HFF-Myc (cell line): Measurements from ENCODE around the gene ATG10.
"Not testable (repeated sequence)": the region's sequence is repeated elsewhere in the genome, so short reads cannot be mapped to it uniquely, and the experiment has no call there.

ENCODE experiments used
- DNase-seq: peaks from one replicate; pipeline ENCODE4 v3.0.0-alpha.2; 2011; ENCODE audit warnings: low read depth; ENCODE audit errors: extremely low read depth
- H3K4me3 ChIP-seq: replicated peaks from 2 replicates; pipeline ENCODE4 v1.5.1; 2011; ENCODE audit warnings: low read depth, mild to moderate bottlenecking, control low read depth, low read length
- TF ChIP-seq, protein P1 (sequence below): IDR thresholded peaks from 2 replicates; pipeline ENCODE4 v1.5.1; 2012; ENCODE audit warnings: mild to moderate bottlenecking, low read depth, low read length, control low read depth; ENCODE audit errors: missing control alignments

ATG10 gene

DNA sequence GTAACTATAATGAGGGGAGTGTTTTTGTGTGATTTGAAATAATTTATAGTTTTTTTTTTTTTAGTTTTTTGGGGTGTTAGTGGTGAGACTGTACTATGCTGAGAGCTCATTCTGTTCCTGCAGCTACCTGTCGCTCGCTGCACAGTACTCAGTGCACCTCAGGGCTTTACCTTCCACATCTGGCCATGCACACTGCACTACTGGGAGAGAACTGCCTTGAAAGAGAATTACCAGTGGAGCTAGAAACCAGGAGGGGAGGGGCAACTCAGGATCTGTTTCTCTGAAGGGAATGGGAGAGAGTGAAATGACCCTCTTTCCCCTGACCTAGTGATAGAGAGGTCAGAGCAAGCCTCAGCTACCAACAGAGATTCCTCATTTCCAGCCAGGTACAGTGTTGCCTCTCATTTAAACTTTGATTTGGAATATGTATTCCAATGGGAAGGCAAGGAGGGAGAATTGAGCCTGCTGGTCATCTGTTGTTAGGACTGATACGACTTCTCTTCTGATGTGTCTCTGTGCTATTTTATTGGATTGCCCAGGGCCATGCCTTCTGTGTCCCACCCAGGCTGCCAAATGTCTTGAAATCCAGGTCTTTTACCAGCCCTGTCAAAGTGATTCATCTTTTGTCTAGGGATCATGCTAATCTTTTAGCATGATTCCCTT is 8.9 kb downstream of the ATG10 start:
- H3K4me3 ChIP-seq = no peak overlapping the region
- TF ChIP-seq, protein P1, sequence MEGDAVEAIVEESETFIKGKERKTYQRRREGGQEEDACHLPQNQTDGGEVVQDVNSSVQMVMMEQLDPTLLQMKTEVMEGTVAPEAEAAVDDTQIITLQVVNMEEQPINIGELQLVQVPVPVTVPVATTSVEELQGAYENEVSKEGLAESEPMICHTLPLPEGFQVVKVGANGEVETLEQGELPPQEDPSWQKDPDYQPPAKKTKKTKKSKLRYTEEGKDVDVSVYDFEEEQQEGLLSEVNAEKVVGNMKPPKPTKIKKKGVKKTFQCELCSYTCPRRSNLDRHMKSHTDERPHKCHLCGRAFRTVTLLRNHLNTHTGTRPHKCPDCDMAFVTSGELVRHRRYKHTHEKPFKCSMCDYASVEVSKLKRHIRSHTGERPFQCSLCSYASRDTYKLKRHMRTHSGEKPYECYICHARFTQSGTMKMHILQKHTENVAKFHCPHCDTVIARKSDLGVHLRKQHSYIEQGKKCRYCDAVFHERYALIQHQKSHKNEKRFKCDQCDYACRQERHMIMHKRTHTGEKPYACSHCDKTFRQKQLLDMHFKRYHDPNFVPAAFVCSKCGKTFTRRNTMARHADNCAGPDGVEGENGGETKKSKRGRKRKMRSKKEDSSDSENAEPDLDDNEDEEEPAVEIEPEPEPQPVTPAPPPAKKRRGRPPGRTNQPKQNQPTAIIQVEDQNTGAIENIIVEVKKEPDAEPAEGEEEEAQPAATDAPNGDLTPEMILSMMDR = no peak
- no peak for DNase-seq

DNA sequence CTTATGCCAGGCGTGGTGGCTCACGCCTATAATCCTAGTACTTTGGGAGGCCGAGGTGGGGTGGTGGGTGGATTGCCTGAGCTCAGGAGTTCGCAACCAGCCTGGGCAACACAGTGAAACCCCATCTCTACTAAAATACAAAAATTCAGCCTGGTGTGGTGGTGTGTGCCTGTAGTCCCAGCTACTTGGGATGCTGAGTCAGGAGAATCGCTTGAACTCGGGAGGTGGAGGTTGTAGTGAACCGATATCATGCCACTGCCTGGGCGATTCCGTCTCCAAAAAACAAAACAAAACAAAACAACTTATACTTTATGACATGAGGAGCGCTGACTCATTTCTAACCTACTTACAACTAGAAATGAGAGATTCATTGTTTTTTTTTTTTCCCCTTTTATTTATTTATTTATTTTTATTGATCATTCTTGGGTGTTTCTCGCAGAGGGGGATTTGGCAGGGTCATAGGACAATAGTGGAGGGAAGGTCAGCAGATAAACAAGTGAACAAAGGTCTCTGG is 10.4 kb downstream of the ATG10 start:
- DNase-seq = not testable (repeated sequence)

DNA sequence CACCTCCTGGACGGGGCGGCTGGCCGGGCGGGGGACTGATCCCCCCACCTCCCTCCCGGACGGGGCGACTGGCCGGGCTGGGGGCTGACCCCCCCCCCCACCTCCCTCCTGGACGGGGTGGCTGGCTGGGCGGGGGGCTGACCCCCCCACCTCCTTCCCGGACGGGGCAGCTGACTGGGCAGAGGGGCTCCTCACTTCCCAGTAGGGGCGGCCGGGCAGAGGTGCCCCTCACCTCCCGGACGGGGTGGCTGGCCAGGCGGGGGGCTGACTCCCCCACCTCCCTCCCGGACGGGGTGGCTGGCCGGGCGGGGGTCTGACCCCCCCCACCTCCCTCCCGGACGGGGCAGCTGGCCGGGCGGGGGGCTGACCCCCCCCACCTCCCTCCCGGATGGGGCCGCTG is 11.3 kb downstream of the ATG10 start:
- not testable (repeated sequence) for DNase-seq, H3K4me3 ChIP-seq

More for the DNA sequence above, 10.4 kb downstream of the ATG10 start:
- not testable (repeated sequence) for H3K4me3 ChIP-seq

DNA sequence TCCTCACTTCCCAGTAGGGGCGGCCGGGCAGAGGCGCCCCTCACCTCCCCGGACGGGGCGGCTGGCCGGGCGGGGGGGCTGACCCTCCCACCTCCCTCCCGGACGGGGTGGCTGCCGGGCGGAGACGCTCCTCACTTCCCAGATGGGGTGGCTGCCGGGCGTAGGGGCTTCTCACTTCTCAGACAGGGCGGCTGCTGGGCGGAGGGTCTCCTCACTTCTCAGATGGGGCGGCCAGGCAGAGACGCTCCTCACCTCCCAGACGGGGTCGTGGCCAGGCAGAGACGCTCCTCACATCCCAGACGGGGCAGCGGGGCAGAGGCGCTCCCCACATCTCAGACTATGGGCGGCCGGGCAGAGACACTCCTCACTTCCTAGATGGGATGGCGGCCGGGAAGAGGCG is 11.7 kb downstream of the ATG10 start:
- H3K4me3 ChIP-seq, DNase-seq: not testable (repeated sequence)

DNA sequence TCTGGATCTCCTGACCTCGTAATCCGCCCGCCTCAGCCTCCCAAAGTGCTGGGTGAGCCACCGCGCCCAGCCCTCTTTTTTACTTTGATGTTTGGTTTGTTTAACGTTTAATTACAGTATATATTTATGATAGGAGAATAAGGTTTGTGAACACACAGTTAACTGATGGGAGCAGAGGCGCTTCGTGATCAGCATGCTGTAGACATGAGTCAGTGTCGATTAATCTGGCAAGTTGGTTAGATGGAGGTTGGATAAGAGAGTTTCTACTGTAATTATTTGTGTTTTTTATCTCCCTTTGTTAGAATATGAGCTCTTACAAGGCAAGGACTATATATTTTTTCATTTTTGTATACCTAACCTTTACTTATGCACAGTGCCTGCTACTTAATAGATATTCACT is 14.3 kb downstream of the ATG10 start:
- no peak for DNase-seq
- TF ChIP-seq, protein P1 = no peak
- H3K4me3 ChIP-seq = no peak overlapping the region

DNA sequence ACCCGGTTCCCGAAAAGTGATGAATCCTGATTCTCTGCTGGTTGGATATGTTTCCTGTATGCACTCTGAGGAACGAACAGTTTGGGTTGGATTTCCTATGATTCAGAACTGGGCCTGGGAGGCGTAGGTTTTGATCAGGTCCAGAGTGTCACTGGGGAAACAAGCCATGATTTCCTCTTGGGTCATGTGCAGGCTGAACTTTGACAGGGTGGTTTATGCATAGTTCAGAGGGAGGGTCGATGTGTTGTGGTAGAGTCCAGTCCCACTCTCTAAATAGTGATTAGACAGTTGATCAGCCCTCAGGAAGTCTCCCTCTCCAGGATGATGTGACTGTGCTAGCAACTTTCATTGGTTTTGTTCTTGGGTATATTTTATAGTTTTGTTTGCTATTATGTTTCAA is 17.4 kb downstream of the ATG10 start:
- TF ChIP-seq, protein P1 = no peak
- DNase-seq = no peak
- no peak overlapping the region for H3K4me3 ChIP-seq

DNA sequence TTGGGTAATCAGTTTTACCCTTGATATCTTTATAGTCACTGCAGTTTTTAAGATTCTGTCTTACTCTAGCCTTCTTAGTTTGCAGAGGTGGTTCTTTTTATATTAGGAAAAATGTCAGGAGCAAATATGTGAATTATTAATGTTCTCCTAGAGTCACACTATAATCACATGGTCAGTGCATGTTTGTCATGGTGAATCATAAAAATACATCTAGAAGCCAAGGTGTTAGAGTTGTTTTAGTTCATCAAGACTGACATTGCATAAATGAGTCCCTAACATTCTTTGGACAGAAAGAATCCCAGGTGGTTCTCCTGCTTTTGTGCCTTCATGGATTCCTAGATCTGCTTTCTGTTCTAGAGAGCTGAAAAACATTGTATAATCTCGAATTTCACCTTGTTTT is 22.9 kb downstream of the ATG10 start:
- no peak for DNase-seq
- no peak overlapping the region for H3K4me3 ChIP-seq
- TF ChIP-seq, protein P1 = no peak

DNA sequence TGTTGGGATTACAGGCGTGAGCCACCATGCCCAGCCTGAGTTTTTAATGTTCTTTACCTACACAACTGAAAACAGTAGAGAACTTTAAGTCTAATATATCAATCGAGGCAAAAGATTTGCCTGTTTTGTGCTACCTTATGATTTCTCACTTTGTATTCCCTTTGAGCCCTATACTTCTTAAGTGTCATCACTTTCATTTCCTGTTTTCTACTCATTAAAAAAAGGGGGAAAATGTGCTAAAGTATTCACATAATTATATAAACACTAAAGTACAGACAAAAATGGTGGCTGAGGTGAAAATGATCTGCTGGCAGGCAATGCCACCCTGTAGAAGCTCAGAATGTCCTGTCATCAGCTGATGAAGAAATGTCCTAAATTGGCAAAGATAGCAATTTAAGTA is 23.6 kb downstream of the ATG10 start:
- DNase-seq = no peak

More for the DNA sequence above, 23.6 kb downstream of the ATG10 start:
- no peak overlapping the region for H3K4me3 ChIP-seq
- TF ChIP-seq, protein P1 = no peak
